Measurements from ENCODE around the gene ALX3.

DNA sequence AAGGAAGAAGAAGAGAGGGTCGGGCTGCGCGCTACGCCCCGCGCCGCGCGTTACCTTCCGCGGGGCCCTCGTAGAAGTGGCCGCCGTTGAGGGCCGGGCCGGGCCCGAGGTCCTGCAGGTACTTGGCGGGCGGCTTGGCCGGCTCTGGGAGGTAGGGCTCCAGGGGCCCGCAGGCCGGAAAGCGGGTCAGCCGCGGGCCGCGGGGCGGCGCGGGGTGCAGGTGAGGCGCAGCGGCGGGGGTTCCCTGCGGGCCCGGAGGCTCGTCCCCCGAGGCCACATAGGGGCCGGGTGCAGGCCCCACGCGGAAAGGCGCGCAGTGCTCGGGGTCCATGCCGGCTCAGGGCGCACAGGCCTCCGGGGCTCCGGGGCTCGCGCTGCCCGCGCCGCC lies 196 bp downstream of the ALX3 start:
- TF ChIP-seq, protein P1, sequence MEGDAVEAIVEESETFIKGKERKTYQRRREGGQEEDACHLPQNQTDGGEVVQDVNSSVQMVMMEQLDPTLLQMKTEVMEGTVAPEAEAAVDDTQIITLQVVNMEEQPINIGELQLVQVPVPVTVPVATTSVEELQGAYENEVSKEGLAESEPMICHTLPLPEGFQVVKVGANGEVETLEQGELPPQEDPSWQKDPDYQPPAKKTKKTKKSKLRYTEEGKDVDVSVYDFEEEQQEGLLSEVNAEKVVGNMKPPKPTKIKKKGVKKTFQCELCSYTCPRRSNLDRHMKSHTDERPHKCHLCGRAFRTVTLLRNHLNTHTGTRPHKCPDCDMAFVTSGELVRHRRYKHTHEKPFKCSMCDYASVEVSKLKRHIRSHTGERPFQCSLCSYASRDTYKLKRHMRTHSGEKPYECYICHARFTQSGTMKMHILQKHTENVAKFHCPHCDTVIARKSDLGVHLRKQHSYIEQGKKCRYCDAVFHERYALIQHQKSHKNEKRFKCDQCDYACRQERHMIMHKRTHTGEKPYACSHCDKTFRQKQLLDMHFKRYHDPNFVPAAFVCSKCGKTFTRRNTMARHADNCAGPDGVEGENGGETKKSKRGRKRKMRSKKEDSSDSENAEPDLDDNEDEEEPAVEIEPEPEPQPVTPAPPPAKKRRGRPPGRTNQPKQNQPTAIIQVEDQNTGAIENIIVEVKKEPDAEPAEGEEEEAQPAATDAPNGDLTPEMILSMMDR (conservative IDR thresholded peaks at IDR 0.05; ENCODE audit: low read length): no peak
- no peak for TF ChIP-seq EZH2phosphoT487 (IDR thresholded peaks at IDR 0.05; ENCODE audit: borderline replicate concordance, low read depth, low read length)

Measured in OCI-LY7 (cell line).